Activated effector memory CD4-positive, alpha-beta T cell treated with Interleukin-2 at 50 U/mL for 16 hours (primary cell): Measurements from ENCODE around the gene CSMD2.

ENCODE experiments used
- DNase-seq: peaks from one replicate; pipeline ENCODE4 v3.0.0-alpha.2; 2020

CSMD2 gene

DNA sequence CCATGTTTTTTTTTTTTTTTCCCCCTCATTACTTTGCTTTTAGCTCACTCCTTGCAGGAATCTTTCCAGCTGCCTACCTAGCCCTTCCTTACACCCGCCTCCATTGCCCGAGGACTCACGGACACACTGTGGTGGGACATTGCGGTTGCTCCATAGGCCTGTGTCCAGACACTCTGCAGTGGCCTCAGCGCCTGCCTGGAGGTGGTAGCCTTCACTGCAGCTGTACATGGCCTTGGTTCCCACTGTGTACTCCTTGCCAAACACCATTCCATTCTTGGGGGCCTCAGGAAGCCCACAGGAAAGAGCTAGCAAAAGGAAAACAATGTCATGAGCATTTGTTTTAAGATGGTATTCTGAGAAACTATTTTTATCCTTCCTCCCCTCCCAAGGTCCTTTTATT lies 592.6 kb downstream of the CSMD2 start:
- DNase-seq = no peak

DNA sequence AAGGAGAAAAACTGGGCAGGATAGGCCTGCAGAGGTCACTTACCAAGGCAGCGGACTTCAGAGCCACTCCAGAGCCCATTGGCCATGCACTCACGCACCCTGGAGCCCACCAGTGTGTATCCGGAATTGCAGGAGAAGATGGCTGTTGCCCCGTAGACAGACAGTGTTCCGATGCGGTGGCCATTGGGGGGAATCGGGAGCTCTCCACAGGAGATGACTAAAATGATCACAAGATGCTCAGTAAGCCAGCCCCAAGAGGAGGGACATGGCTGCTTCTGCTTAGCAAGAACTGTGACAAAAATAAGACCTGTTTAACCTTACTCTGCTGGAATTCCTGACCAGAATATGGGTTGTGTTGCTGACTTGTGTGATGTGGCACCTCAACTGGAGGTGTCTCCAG lies 595.7 kb downstream of the CSMD2 start:
- no peak for DNase-seq

DNA sequence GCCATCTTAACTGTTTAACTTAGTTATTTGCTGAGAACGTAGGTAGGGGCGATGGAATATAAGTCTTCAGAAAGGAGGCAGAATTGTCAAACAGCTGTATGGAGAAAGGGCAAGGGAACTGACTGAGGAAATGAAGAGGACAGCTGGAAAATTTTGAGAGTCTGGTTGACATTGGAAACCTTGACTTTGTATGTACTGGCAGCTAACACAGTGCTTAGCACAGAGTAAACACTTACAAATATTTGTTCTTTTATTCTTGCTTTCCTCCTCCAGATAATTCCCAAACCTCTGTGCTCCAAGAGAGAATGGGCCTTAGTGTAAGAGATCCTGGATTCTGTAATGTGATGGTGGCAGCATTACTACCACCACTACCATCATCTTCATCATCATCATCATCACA lies 601.3 kb downstream of the CSMD2 start:
- DNase-seq = no peak

DNA sequence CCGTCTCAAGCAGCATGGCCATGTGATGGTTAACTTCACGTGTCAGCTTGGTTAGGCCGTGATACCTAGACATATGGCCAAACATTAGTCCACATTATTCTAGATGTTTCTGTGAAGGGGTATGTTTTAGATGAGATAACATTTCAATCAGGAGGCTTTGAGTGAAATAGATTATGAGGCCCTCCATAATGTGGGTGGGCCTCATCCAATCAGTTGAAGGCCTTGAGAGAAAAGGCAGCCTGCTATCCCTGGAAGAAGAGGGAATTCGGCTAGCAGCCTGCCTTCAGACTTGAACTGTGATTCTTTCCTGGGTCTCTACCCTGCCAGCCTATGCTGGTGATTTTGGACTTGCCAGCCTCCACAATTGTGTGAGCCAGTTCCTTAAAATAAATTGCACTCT lies 602.5 kb downstream of the CSMD2 start:
- DNase-seq = no peak

DNA sequence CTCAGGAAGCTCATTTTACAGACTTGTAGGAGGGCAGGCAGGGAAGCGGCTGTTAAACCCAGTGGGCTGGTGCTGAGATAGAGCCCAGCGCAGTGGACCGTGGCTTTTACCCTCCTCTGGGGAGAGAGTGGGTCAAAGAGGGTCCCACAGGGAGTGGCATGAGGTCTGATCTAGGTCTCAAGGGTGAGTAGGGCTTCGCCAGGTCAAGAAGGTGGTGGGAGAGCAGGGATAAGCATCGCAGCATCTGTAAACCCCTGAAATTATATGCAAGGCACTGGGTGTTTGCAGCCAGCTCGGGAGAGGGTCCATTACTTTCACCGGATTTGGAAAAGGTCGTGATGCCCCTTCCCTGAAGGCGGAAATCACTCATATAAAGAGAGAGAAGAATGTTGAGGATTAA lies 603.5 kb downstream of the CSMD2 start:
- no peak for DNase-seq

DNA sequence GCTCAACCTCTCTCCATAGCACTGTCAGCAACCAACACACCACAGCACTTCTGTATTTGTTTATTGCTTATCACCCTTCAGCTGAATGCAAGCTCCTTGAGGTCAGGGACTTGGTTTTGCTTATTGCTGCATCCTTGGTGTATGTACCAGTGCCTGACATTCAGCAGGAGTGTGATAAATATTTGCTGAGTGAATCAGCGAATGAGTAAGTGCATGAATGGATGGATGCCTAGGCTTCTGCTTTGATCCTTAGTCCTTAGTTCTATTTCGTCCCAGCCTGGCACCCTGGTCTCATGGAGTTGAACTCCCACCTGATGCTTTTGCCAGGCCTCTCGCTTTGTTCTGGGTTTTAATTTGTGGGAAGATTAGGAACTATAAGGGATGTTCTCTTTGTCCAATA lies 604.4 kb downstream of the CSMD2 start:
- no peak for DNase-seq

DNA sequence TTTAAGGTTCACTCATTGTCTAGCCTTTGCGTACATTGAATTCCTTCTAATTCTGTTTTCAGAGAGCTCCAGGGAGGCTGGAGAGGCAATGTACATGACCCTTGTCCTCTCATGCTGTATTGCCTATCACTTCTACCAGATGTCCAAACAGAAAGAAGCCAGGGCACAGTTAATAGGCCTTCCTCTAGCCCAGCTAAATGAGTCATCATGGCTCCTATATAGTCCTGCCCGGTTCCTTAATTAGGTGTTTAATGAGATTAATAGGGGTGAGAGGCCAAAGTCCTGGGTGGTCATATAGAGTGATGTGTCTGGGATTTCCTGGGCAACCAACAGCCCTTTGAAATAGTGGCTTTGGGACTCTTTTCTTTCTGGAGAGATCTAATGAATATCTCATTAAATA lies 616.3 kb downstream of the CSMD2 start:
- no peak for DNase-seq

DNA sequence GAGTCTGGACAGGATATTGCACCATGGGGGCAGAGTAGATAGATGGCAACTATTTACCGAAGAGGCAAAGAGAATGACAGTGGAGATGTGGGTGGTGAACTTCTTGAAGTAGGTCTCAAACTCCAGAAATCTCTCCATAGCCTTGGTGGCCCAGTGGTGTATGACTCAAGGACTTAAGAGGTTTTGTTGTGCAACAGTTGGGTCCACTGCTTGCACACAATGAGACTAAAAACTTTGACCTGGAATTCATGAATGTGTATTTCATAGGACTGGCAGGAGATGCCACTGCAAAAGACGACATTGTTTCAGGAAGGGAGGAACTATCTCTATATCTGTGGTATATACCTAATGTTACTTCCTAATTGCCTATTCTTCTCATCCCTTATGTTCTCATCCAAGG lies 616.7 kb downstream of the CSMD2 start:
- DNase-seq = no peak

DNA sequence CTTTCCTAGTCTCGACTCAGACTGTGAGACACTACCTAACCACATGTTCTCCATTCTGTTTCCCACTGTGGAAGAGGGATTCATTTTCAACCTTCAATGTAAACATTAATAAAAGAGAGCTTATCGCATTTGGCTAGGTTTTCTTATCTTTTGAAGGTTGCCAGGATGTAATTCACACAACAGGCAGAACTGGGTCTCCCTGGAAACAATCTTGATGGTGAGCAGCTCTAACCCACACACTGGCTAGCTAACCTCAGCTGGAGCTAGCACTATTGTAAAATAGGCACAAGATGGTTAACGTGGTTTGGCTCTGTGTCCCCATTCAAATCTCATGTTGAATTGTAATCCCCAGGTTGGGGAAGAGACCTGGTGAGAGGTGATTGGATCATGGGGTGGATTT lies 617.5 kb downstream of the CSMD2 start:
- no peak for DNase-seq

DNA sequence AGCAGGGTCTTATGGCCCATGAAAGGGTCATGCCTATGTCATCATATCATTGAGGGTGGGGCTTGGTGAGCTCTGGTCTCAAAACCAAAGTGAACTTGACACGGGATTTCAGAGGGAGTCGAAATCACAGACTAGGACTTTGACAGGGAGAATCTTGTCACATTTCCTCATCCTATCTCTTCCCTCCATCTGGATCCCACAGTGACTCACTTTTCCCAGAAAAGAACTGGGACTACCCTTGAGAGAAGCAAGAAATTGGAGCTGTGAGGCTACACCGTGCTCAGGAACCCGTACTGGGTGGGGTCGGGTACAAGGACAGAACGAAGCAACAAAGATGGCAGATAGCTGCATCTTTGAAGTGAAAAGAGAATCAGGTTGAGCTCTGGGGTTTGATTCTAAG lies 623.1 kb downstream of the CSMD2 start:
- no peak for DNase-seq

DNA sequence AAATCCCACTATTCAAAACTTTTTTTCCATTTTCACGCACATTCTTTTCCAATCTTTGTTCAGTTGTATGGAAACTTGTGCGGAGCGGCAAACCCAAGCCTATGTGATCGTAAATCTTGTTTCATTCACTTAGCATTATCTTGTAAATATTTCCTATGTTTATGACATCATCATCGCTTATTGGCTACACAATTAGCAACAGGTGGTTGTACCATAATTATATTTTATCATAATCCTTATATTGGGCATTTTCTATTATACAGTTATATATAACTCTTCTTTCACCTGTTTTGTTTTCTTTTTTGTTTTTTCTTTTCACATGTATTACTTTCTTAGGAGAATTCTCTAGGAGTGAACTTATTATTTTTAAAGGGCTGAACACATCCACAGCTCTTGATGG lies 627.1 kb downstream of the CSMD2 start:
- no peak for DNase-seq

DNA sequence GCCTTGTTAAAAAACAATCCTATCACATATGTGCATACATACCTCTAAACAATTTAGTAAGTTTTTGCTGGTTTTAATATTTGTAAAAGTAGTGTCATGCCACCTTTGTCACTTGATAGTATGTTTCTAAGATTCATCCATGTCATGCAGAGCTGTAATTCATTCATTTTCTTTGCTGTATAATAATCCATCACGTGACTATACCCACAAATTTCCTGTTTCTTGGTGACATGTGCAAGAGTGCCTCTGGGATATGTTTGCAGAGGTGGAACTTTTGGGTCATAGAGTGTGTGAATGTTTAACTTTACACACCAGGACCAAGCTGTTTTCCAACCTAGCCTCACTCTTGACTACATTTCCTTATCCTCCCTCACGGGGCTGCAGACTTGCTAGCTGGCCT lies 629.7 kb downstream of the CSMD2 start:
- DNase-seq = no peak

DNA sequence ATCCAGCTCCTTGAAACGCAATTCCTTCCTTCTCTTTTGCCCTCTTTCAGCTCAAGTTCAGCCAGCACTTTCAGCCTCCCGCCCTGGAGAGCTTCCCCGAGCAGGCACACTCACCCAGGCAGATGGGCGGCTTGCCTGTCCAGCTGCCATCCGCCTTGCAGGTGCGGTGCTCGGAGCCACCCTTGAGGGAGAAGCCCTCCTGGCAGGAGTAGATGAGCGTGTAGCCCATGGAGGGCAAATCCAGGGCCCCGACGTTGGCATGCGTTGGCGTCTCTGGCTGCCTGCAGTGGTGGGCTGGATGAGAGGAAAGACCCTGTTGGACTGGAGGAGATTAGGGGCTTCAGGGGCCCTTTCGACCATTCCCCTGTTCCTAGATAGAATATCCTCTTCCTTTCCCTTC lies 632.1 kb downstream of the CSMD2 start:
- DNase-seq = no peak

DNA sequence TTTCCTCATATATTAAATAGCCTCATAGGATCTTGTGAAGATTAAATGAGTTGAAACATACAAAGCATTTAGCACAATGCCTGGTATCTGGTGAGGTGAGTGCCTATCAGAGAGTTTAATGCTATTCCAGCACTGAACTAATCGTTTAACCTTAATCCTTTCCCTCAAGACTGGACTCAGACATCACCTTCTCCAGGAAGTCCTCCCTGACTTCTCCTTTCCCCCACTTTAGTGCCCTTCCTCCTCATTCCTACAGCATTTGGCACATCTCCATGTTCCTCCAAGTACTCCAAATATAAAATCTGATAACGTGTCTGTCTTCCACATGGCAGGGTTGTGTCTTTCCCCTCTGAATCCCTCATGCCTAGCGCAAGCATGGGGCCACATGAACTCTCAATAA lies 632.8 kb downstream of the CSMD2 start:
- no peak for DNase-seq

DNA sequence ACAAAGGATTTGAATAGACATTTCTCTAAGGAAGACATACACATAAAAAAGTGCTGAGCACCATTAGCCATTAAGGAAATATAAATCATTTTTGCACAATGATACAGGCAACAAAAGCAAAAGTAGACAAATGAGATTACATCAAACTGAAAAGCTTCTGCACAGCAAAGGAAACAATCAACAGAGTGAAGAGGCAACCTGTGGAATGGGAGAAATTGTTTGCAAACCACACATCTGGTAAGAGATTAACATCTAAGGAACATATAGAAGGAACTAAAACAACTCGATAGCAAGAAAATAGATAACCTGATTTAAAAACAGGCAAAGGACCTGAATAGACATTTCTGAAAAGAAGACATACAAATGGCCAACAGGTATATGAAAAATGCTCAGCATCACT lies 635.1 kb downstream of the CSMD2 start:
- no peak for DNase-seq

DNA sequence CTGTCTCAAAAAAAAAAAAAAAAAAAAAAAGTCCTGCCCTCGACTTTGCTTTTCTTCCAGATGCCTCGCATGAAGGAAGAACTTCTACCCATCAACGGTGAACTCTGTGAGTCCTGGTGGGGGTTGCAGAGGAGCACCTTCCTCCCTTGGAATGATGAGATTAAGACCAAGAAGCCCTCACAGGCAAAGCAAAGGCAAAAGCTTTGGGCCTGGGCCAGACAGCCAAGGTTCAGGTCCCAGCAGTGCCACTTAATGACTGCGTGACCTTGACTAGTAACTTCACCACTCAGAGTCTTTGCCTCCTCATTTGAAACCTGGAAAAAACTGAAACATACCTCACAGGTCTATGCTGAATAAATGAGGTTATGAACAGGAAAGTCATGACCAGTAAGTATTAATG lies 637.1 kb downstream of the CSMD2 start:
- DNase-seq = no peak

DNA sequence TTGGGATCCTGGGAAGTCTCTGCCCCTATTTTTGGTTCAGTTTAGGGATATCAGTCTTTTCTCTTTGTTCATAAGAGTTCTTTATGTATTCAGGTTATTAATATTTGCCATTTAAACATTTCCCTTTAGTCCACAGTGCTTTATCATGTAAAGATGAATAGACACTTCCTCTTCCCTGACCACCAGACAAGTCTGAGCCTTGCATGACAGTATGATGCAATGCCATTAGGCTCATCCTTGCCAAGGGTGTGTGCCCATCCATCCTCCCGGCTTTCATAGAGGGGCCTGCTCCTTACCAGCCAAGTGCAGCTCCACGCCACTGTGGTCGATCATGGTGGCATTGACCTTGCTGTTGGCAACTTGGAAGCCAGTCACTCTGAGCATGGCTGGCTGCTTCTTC lies 640.4 kb downstream of the CSMD2 start:
- DNase-seq = no peak

DNA sequence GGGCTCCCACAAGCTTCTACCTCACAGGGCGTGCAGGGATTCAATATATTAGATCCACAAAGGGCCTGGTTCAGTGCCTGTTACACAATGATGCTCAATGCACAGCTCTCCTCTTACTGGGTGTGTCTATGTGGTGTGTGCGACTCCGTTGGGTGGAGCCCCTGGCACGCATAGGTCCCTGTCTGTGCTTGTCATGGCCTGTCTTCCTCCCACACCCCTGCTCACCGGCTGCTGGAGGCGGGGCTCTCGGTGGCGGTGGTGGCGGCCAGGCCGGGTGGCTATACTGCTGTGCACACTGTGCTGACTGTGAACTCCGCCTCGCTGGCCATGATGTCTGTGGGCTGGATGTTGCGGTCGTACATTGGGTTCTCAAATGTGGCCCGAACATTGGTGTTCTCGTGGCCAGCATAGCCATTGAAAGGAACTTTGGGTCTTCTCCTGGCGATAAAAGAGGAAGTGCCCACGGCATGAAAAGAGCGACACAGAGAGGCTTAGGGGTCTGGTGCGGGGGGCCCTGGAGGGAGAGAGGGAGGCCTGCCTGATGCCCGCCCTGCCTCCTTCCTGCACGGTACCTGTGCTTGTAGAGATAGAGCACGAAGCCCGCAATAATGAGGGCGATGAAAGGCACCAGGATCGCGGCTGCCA lies 645.7 kb downstream of the CSMD2 start:
- no peak for DNase-seq

DNA sequence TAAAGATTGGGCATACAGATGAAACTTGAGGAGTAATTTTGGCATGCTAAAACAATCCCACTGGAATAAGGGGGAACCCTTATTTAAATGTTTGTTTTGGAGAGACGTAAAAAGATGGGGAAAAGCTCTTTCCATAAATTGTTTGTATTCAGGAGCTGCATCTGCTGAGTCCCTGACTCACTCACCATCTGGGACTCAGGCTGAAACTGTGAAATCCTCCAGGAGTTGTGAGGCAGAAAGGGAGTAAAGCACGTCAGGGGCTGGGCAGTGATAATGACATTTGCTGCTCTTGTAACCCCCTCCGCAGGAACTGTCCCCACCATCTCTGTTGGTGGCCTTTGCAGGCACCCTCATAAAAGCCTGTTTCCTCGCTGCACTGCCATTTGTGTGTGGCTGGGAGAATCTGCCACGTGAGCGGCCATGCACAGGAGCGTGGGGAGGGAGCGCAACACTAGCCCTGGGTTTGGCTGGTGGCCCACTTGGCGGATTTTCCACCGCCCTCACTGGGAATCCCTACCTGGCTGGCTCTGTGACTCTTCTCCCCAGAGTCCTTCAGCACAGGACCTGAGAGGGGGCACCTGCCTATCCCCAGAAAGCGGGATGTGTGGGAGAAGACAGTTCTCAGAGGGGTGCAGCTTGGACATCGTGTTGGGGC lies 647.3 kb downstream of the CSMD2 start:
- no peak for DNase-seq

DNA sequence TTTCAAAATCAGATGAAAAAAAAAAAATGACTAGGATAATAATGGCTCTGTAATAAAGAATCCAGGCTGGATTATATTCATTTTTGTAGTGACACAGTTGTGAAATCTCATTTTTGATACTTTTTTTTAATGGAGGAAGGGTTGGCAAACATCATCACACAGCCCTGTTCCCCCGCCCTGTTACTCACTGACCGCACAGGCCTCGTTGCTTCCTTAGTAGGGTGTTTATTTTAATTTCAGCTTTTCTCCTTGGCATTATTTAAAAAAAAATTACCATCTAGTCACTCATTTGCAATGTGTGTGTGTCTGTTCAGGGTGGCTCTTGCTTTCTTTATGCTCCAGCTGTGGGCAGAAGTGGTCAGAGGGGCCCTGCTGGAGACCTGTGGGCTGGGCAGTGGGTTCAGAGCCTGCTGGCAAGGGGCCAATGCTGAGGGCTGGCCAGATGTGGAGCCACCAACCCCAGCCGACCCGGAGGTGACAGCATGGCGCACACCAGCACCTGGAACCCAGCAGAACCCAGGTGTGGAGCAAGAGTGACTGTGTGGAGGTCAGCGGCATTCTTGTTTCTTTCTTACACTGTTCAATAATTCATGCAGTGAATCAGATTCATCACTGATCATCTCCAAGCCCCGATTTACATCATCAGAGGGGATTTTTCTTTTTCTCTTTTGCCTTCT lies 648.0 kb downstream of the CSMD2 start:
- DNase-seq = no peak

DNA sequence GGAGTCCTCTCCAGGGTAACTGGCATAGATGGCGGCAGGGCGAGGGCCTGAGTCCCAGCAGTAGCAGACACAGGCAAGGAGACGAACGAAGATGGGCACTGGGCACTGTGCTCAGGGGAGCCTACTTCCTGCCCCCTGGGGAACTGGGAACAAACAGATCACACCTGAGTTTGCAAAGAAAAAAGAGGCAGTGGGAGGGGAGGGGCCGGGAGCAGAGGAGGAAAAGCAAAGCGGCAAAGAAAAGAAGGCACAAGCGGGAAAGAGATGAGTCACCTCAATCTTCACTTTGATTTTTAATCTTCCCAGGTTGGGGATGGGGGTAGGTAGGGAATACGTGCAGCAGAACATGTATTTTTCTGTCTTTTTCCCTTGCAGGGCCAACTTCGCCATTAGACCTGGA lies 648.6 kb downstream of the CSMD2 start:
- DNase-seq = no peak

DNA sequence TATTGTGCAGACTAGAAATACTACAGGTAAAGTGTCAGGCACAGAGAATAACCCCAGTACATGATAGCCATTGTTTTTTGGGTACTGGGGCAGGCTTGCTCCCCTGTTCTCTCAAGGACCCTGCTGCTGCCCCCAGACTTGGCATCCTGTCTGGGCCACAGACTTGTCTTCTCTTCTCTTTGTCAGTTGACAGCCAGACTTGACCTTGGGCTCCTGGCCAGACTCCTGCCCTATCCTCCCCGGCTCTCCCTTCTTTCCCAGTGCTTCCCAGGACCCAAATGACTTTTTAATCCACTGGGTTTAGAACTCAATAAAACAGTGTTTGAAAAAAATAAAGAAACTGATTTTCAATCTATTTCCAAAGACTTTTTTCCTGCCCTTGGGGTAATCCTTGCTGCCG lies 649.4 kb downstream of the CSMD2 start:
- no peak for DNase-seq

DNA sequence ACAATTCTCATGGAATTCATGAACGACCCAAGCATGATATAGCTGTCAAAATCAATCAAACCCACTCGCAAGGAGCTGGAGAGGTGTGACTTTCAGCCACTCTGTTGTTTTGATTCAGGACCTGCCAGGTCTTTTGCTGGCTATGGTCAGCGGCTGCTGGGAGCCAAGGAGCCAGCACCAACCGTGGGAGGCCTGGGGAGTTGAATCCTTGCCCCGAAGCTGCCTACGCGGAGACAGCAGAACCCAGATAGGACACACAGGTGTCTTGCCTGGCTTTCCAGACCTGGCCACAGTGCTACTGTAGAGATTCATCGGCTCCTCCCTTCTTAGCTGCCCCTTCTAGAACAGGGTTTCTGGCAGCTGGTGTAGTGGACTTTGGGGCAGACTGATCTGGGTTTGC lies 649.9 kb downstream of the CSMD2 start:
- no peak for DNase-seq

DNA sequence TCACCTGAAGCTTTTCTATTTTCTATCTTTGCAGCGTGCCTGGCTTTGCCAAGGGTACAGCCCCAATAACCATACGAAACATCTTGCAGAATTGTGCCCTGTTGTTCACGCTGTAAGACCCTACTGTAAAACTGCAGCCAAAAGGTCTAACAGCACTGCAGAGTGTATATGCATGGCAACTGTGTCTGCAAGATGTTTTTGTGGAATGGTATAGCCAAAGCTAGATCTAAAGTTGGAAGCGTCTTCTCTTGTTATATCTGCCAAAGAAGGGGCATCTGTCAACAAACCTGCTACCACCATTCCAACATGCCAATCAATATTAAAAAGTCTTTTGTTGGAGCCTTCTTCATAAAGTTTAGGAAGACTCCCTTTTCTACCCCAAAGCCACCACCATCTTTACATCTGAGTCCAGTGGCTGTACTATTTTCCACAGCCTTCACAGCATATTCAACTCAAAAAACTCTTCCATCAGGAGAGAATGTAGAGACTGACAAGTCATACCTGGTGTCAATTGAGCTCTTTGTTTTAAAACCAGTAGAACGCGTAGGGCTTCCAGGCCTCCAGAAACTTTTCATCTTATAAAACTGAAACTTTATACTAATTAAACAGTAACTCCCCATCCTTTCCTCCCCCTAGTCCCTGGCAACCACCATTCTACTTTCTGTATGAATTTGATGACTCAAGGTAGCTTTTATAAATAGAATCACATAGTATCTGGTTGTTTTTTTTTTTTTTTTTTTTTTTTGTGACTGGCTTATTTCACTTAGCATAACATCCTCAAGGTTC lies 652.6 kb downstream of the CSMD2 start:
- no peak for DNase-seq
